HFFc6 (cell line): ENCODE data around the gene TNNT1. TPM values are rescaled to one million over a fixed set of nuclear protein-coding genes. Genes with fewer than 3 reads are reported as not detected.

ENCODE experiments used
- DNase-seq: peaks from one replicate; pipeline ENCODE4 v3.0.0-alpha.2; 2018
- H3K27ac Mint-ChIP-seq: 2 replicates; pipeline ENCODE4 v1.8.0; 2020; ENCODE audit warnings: mild to moderate bottlenecking, mixed read lengths
- H3K27me3 Mint-ChIP-seq: 2 replicates; pipeline ENCODE4 v1.8.0; 2021; ENCODE audit warnings: mild to moderate bottlenecking, moderate library complexity, mixed read lengths; ENCODE audit not compliant: insufficient read depth
- H3K36me3 Mint-ChIP-seq: 2 replicates; pipeline ENCODE4 v1.8.0; 2021; ENCODE audit warnings: low read depth, mixed read lengths
- H3K4me1 Mint-ChIP-seq: 2 replicates; pipeline ENCODE4 v1.8.0; 2020; ENCODE audit warnings: low read depth, mixed read lengths
- H3K4me3 Mint-ChIP-seq: 2 replicates; pipeline ENCODE4 v1.8.0; 2020; ENCODE audit warnings: mild to moderate bottlenecking, moderate library complexity, mixed read lengths
- H3K9me3 Mint-ChIP-seq: 2 replicates; pipeline ENCODE4 v1.8.0; 2020; ENCODE audit warnings: mild to moderate bottlenecking, mixed read lengths
- CTCF ChIP-seq: fragments of 200-600 bp; sonication (generic); IDR thresholded peaks from 2 replicates; pipeline ENCODE4 v1.5.0; 2021; ENCODE audit warnings: antibody characterized with exemption, mild to moderate bottlenecking
- total RNA-seq, 6 experiments: library from RNA; stranded (reverse); fragmentation: NEBNext Ultra II Directional; extraction: Animal tissue kit (Norgen Biotek cat#: 25700); gene quantifications; 2 replicates in 1 of 6; 3 replicates in 5 of 6; pipeline ENCODE4 v1.2.3, GENCODE V29; 2021

TNNT1 gene
- total RNA-seq, 6 experiments from 2014 or later, result 4.1 to 8.8 (median 7.3) TPM

DNA sequence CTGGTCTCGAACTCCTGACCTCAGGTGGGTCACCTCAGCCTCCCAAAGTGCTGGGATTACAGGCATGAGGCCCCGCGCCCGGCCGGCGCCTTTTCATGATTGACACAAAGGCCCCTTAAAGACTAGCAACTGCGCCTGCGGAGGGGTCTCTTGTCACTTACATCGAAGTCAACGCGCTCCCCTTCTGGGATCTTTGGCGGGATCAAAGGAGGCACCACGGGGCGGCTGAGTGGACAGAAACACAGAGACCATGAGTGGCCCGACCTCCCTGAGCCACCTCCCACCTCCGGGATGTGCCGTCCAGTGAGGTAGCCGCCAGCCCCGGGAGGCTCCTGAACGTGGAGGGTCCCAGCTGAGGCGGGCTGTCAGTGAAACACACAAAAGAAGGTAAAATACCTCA is 7.3 kb downstream of the TNNT1 start:
- Mint-ChIP-seq H3K4me1 (peaks cover 5% of the 10 kb centered on the region), H3K9me3 (no peaks in the 10 kb centered on the region), H3K4me3 (no peak overlapping the region), H3K27me3 (peaks cover 9% of the 10 kb centered on the region), H3K27ac (no peak overlapping the region), H3K36me3 (no peaks in the 10 kb centered on the region)
- no peak for TF ChIP-seq CTCF
- no peak for DNase-seq

DNA sequence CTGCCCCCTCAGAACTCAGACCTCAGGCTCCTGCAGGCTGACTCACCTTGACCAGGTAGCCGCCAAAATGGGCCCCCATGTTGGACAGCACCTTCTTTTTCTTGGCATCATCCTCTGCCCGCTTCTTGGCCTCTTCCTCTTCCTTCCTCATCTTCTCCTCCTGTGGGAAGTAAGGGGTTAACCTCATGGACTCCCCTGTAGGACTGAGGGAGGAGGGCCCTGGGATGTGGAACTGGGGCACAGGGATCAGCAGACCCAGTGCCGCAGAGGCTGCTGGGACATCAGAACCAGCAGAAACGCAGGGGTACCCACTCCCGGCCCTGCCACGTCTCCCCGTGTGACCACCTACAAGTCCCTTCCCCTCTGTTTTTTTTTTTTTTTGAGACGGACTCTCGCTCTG is 11.1 kb downstream of the TNNT1 start:
- Mint-ChIP-seq H3K9me3 (no peaks in the 10 kb centered on the region), H3K4me1 (peaks cover 5% of the 10 kb centered on the region), H3K27me3 (peaks cover 8% of the 10 kb centered on the region), H3K36me3 (no peaks in the 10 kb centered on the region), H3K4me3 (no peak overlapping the region), H3K27ac (no peak overlapping the region)
- no peak for DNase-seq
- TF ChIP-seq CTCF, result no peak

DNA sequence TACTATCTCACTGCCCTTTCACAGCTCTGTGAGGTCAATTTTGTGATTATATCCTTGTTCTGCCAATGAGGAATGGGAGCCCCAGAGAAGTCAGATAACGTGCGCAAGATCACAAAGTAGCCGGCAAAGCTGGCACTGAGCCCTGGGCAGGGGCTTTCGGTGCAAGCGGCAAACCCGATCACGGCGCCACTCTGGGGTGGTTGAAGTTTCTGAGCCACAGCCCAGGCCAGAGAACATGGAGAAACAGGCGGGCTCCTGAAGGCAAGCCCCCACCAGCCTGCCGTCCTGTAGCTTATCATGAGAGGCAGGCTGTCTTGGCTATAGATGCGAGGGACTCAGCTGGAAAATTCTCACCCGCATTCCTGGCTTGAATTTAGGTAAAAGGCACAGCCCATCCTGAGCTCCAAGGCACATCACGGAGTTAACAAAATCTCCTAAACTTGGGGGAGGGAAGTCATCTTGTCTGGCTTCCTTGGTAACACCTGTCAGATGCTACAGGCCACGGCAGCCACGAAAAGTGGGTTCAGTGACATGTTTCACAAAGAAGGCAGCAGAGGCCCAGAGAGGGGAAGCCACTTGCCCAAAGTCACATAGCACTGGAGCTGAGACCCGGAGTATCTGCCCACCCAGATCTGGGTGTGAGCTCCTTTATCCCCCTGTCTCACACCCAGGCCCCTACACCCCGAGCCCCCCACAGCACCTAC is 12.5 kb downstream of the TNNT1 start:
- no peak for DNase-seq
- Mint-ChIP-seq H3K27ac (no peak overlapping the region), H3K4me1 (peaks cover 6% of the 10 kb centered on the region), H3K9me3 (no peaks in the 10 kb centered on the region), H3K27me3 (peaks cover 10% of the 10 kb centered on the region), H3K4me3 (no peak overlapping the region), H3K36me3 (no peaks in the 10 kb centered on the region)
- no peak for TF ChIP-seq CTCF

DNA sequence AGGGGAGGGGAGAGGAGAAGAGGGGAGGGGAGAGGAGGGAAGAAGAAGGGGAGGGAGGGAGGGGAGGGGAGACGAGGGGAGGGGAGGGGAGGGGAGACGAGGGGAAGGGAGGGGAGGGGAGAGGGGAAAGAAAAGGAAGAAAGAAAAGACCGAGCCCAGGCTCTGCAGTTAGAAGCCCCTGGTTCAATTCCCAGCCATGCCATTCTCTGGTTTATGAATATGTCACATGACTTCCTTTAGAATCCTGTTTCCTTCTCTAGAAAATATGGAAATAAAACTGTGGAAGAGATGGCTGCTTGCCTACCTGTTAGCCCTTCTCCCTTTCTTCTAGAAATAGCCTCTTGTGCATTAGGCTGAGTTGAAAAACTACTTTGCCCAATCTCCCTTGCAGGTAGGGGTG is 14.3 kb downstream of the TNNT1 start:
- Mint-ChIP-seq H3K27ac (no peak overlapping the region), H3K4me3 (no peak overlapping the region), H3K9me3 (no peaks in the 10 kb centered on the region), H3K36me3 (no peaks in the 10 kb centered on the region), H3K27me3 (peaks cover 15% of the 10 kb centered on the region), H3K4me1 (peaks cover 7% of the 10 kb centered on the region; the same call in 1 of the 2 replicates)
- TF ChIP-seq CTCF, result no peak
- DNase-seq, result no peak

DNA sequence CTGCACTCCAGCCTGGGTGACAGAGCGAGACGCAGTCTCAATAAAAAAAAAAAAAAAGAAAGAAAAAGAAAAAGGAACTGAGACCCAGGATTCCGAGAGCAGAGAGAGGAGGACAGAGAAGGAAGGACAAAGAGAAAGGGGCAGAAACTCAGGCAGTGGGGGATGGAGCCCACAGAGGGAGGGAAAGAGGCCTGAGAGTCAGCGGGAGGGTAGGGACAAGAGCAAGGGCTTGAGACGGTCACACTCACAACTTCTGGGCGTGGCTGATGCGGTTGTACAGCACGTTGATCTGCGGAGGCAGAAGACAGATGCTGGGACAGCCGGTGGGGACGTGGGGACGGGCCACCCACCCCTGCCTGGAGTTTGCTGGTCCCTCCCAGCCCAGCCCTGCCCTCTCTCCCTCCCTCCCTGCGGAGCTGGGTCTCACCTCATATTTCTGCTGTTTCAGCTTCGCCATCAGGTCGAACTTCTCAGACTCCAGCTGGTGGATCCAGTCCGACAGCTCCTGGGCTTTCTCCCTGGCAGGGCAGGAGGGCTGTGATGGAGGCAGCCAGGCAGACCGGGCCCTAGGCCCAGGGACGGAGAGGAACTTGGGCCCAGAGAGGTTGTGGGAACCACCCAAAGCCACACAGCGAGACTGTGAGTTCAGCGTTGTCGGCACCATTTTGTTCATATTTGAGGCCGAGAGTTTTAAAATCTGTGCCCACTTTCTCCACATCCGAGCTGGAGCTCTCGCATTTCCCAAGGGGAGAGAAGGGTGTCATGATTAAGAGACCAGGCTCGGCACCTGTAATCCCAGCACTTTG is 15.2 kb downstream of the TNNT1 start:
- Mint-ChIP-seq H3K4me3 (no peak overlapping the region), H3K27me3 (peaks cover 15% of the 10 kb centered on the region), H3K9me3 (no peaks in the 10 kb centered on the region), H3K4me1 (peaks cover 7% of the 10 kb centered on the region; the same call in 1 of the 2 replicates), H3K27ac (no peak overlapping the region), H3K36me3 (no peaks in the 10 kb centered on the region)
- DNase-seq, result no peak
- TF ChIP-seq CTCF, result no peak
